Stimulated activated CD4-positive, alpha-beta T cell treated with anti-CD3 and anti-CD28 coated beads, Interleukin-2, amount 100 ng/mL, for 4 hours (primary cell): ENCODE measurements around the gene NPFF.

Experiments used
- DNase-seq: peaks from one replicate; pipeline ENCODE4 v3.0.0-alpha.2; 2020; ENCODE audit warnings: low read depth

The NPFF gene

DNA sequence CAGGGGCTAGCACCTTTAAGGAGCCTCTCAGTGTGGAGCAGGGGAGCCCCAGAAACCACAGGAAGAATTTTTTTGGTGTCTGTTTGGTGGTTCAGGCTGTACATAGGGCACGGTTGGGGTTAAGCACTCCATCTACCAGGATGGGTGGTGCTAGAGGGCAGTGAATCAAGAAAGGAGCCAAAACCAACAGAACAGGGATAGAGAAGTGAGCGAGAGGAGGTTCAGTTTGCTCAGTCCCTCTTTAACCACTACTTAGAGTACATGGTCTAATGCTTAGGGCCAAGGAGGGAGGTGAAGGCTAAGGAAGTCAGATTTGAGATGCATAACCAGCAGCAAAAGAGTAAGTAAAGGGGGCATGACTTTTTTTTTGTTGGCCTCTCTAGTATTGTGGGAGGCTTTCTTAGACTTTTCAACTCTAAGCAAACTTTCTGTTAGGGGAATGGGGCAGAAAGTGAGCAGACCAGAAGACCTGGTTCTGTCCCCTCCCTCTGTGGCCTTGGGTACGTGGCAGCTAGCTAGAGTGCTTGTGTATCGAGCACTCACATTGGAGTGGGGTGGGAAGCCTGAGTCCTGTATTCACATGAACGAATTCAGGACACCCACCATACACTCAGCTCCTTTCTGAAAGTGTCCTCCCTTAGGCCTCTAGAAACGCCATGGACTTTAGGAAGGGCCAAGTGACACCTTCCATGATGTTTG is 6.6 kb upstream of the NPFF start:
- no peak for DNase-seq

DNA sequence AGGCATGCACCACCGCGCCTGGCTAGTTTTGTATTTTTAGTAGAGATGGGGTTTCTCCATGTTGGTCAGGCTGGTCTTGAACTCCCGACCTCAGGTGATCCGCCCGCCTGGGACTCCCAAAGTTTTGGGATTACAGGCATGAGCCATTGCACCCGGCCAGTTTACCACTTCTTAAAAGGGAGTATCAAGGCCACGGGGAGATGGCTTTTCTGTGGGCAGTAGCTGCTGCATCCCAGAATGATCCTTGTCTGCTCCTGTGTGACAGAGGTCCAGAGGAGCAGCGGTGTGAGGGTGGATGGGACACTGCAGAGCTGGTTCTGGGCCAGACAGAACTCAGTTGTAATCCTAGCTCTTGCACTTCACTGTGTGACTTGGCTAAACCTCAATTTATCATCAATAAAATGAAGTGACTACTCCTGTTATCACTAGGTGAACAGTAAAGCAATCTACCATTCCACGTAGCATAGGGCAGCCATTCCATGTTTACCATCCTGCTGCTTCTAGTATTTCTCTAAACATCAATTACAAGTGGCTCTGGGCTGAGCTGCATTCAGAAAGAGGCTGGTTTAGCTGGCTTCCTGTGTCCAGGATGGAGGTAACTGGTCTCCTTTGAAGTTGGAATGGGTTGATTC is 3.0 kb upstream of the NPFF start:
- DNase-seq = no peak

DNA sequence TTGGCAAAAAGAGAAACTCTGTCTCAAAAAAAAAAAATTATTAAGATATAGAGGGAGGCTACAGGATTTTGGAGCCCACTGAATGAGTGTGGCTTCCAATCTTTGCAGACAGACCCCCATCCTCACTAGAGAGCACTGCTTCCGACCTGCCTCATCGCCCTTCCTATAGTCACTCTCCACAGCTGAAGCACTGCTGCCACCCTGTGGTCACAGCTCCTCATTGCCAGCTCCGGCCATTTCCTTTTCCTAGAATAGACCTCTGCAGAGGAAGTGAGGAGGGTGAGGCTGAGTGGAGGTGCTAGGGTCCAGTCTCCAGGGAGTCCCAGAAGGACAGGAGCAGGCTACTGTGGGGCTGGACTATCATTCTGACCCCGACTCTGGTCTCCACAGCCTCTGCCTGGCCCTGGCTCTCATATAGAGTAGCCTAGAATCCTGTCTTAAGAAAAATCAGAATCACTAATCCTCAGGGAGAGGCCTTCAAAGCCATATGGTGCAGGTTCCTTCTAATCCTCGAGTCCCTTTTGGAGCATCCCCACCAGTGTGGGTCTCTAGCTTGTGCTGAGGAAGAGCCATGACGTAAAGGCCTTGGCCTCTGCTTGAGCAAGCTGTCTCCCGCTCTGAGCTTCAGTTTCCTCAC is 1.4 kb upstream of the NPFF start:
- peak; percentile 66 for DNase-seq

DNA sequence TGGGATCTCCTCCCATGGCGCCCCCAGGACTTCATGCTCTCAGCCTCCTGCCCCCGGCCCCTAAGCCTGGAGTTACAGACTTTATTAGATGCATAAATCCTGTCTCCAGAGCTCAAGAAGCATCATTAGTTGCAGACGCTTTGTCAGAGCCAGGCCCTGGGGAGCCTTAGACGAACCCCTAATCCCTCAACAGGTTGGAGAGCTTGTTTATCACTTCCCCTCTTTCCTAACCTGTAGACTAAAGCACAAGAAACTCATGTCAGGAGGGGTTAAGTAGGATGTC is 260 bp upstream of the NPFF start:
- no peak for DNase-seq

DNA sequence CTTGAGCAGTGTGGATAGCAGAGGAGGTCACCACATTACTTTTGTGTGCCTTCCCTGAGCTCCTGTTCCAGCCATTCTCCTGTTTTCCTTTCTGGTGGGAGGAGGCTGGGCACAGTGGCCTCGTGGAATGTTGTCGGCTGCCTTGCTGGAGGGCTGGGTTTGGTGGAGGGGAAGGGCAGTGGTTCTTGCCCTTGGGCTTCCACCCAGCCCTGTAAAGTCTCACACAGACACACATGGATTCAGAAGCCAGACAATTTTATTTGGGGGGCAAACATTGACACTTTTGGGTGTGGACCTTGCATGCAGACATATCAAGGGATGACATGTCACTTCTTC is 866 bp downstream of the NPFF start:
- no peak for DNase-seq

DNA sequence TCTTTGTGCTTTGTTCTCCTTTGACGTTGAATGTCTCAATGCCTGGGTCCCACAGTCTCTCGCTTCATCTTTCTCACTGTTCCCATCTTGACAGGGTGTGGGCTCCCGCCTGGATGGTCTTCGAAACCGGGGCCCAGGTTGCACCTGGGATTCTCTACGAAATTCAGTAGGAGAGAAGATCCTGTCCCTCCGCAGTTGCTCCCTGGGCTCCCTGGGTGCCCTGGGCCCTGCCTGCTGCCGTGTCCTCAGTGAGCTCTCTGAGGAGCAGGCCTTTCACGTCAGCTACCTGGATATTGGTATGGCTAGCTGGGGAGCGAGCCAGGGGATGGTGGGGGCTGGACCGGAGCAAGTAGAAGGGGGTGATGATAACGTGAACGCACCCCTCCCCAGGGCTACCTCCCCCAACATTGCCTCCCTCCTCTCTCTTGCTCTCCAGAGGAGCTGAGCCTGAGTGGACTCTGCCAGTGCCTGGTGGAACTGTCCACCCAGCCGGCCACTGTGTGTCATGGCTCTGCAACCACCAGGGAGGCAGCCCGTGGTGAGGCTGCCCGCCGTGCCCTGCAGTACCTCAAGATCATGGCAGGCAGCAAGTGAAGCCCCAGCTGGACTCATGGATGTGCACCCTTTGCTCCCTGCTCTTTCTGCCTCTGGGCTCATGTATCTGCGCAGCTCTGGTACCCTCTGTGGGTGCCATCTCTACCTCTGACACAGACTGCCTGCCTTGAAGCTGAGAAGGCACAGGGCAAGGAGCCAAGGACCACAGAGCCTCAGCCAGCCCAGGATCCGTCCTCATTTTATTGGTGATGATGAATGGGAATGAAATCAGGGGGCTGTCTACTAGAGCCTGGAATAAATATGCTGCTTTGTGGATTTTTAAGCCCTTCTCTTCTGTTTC is 1.5 kb downstream of the NPFF start:
- no peak for DNase-seq

DNA sequence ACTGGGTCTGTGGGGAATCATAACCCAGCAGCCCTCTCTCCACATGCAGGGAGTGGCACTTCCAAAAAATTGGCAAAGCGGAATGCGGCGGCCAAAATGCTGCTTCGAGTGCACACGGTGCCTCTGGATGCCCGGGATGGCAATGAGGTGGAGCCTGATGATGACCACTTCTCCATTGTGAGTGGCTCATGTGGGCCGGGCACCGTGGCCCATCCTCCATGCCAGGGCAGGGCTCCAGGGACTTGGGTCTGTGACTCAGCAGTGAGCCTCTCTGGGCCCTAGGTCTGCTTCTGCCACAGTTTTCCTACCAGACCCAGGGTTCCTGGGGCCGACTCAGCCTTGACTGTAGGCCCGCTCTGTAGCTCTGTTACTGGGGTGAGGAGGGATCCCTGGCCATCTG is 2.2 kb downstream of the NPFF start:
- DNase-seq = no peak

DNA sequence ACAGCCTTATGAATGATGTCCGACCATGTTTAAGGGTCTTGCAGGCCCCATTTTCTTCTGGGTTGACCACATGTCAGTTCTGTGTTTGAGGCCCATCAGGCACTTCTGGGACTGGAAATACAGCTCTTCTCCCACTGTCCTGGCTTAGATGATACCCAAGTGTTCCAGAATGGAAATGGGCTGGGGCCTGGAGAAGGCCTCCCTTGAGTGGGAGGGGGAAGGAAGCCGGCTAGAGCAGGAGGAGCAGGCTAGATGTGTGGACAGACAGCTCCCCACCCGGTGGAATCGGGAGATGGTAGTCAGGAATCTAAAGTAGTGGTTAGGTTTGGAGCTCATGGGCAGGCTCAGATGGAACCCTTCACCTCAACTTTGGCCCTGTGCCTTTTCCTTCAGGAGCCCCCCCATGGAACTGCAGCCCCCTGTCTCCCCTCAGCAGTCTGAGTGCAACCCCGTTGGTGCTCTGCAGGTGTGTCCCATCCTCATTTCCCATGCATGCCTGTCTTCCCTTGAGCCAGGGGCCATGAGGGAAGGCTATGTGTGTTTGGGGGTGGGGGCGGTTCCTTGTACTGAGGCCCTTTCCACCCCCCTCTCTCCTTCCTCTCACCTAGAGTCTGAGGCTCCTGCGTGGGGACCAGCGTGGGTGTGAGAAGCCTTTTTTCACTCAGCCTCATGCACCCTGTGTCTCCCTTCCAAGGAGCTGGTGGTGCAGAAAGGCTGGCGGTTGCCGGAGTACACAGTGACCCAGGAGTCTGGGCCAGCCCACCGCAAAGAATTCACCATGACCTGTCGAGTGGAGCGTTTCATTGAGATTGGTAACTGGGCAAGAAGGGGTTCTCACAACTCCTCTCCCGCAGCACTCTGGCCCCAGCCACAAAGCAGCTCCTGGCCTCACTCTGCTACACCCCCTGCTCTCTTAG is 3.0 kb downstream of the NPFF start:
- DNase-seq = no peak

DNA sequence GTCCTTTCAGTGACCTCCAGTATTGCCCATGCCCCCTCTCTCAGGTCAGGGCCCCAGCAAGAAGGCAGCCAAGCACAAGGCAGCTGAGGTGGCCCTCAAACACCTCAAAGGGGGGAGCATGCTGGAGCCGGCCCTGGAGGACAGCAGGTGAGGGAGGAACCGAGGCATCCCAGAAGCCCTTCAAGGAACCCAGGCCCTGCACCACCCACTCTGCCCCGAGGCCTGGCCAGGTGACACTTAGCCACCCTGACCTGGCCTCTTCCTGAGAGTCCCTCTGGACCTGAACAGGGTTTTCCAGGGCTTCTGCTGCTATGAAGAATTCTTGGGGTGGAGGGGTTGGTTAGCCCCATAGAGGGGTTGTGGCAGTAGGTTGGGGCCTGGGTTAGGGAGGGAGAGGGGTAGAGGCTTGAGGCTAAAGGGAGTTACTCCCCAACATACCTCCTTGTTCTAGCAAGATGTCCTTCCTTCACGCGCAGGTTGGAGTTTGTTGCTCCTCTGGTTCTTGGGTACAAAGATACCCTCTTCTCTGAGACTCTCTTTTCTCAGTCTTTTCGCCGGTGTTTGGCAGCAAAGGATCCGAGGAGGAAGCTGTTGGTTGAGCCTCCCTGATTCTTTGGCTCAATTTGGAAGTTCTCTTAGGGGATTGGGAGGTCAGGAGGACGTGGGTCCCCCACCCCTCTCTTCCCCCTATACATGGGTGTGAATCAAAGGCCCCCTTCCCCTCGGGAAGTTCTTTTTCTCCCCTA is 4.1 kb downstream of the NPFF start:
- DNase-seq = no peak

DNA sequence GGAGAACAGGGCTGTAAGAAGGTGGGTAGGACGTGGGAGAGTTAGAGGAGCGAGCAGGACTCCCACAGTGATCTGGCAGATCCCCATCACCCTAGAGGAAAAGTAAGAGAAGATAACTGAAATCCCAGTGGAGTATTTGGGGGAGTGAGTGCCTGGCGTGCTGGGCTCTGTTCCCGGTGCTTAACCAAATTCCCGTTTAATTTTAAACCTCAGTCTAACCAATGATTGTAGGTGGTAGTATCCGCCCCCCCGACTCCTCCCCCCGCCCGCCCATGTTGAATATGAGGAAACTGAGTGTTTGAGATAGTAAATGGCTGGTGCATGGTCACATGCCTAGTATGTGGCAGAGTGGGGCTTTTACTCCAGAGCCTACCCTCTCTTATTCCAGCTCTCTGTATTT is 5.0 kb downstream of the NPFF start:
- no peak for DNase-seq

DNA sequence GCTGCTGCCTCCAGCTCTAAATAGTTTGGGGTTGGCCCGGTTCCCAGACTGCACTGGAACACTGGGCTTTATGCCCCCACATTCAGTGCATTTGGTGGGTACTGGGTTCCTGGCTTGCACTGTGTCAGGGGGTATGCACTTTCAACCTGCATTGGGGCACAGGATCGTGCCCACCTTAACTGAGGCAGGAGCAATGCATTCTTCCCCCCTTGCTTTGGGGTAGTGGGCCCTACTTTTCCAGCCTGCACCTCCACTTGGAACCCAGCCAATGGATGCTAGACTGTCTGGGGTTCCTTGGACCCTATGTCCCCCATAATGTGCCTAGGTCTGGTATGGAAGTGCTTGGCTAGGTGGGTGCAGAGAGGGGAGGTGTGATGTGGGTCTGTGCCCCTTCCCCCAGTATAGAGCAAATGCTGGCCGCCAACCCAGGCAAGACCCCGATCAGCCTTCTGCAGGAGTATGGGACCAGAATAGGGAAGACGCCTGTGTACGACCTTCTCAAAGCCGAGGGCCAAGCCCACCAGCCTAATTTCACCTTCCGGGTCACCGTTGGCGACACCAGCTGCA is 5.6 kb downstream of the NPFF start:
- DNase-seq = no peak

DNA sequence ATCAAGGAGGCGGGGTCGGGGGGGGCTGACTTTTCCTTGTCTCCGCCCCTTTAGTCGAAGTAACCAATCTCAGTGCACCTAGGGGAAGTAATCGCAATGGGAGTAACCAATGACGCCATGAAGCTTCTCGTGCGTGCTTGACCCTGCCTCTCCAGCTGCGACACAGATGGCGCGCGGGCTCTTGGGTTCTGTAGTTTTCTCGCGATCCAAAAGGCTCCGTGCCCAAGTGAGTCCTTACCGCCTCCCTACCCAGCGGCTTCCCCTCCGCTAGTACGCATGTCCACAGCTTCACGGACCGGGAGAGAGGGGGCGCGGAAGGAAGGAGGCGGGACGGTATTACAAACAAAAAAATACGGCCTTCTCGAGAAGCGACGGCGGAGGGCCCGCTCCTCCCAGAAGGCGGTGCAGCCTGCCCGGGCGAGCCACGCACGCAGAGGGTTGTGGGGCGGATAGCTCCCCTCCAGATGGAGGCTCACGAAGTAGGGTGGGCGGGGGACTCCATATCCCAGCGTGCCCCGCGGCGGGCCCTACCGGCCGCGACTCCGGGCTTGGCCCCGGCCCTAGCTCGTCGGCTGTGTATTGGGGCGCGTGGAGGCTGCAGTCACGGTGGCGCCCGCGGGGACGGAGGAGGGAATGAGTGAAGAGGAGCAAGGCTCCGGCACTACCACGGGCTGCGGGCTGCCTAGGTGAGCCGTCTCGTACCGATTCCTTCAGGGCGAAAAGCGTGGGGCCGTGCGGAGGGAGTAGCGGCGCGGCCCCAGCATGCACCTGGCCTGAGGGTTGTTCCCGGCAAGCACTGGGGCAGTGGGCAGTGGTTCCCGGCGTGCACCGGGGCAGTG is 6.3 kb downstream of the NPFF start, which contains the start of gene TARBP2:
Gene TARBP2 (plus strand): TSS at position 508 of the 839 bp plus-strand sequence. CDS start 126 bp downstream, at position 634.
- DNase-seq = peak; percentile 96

DNA sequence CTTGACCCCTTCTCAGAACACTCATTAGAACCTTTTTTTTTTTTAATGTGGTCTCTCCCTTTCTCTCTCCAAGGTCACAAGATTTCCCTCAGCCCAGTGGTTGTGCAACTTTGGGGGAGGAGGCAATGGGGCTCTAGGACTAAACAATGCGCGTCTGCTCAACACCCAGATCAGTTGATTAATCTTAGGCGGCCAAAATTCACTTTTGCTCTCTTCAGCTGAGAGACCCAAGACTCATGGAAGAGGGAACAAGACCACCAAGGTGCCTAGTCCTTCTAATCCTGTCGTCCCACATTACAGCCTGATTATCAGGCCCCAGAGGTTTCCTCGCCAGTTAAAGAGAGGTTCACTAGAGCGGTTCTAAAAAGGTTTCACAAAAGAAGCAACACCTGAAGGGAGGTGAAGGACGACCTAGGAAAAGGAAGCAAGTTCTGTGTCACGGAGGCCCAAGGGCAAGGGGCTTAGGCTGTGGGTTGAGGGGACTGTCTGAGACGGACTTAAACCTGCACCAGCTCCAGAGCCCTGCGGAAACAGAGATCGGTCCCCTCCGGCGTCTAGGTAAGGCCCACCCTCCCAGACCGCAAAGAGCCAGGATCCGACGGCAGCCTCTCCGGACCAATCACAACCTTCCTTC is 7.0 kb downstream of the NPFF start:
- no peak for DNase-seq

DNA sequence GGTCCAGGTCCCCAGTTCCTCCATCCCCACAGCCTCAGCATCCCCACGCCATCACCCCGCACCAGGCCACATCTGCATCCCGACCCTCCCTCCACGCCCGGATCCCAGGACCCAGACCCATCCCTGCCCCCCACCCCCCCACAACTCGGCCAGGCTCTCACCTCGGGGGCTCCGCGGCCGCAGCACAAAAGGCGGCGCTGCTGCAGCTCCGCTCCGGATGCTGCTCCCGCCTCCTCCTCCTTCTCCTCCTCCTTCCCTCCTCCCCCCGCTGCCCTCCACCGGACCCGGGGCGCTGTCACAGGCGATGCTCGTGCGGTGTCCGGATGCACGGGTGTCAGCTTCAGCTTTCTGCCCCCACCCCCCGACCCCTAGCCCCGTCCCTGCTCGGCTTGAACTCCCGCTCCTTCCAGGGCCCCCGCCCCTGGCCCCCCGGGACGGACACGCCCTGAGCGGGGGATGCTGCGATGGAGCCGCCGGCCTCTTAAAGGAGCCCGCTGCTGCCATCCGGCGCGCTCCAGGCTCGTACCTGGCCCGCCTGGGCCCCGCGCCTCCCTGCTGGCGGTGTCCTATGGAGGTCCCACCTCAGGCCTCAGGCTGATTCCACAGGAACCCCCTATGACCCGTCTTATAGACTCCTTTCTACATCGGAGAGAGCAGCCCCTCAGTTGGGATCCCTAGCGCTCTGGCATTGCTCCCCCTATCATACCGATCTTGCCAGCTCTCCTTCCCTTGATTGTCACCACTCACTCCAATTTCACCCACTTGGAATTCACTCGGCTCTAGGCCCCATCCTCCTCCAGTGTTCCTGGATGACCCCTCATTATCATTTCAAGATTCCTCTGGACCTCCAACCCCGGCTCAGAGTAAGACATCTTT is 7.8 kb downstream of the NPFF start, which contains the start of gene MAP3K12:
Gene MAP3K12 (minus strand): TSS at position 193 of the 876 bp plus-strand sequence. CDS start 12,067 bp downstream, outside the sequence.
- DNase-seq = peak; percentile 29

DNA sequence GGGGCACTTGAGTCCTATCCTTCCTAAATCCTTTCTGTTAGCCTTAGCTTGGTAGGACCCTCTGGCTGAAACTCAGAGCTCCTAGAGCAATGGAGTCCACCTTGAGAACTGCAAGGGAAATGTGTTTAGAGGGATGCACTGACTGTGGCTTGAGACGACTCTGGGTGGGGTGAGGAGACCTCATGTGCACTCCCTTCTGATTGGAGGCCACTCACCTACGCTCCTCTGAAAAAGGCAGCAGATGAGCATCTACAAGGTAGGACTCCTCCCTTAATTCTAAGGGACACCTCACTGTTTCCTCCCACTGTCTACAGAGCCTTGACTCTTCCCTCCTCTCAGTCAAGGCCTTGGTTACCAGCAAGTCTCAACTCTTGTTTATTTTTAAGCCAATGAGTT is 9.1 kb downstream of the NPFF start:
- no peak for DNase-seq

DNA sequence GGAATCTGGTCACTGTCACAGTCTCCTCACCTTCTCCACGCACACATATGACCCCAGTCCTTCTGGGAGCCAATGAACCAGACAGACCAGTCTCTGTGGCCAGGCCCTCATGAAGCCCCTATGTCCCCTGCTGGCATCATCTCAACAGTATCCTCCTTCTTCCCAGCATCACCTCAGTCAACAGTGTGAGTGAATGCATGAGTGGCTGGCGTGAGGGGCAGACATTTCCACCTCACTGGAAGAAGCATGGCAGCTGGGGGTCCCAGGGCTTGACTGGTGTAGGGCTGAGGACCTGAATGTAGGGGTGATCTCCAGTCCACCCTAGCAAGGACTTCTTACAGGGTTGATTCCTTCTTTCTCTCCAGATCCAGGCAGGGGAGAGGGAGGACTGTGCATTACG is 9.8 kb downstream of the NPFF start:
- DNase-seq = no peak

DNA sequence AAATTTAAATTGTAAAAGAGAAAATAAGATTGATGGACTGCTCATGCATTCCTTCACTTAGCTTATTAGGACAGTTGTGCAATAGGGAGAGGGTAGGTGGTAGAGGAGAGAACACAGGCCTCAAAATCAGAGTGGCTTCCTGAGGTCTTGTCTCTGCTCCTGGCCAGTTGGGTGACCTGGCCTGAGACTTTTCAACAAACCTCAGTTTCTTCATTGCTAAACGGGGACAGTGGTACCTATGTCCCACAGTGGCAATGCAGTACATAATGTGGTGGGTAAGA is 10.6 kb downstream of the NPFF start:
- no peak for DNase-seq
